GM19455 (cell line): ENCODE measurements around the gene HSD17B8.
"Not testable (repeated sequence)": the region's sequence is repeated elsewhere in the genome, so short reads cannot be mapped to it uniquely, and the experiment has no call there.

ENCODE experiments used
- ATAC-seq: cut with Tn5 transposase; IDR thresholded peaks from one replicate; pipeline ENCODE4 v1.9.1; 2021; ENCODE audit not compliant: unreplicated experiment

Gene HSD17B8

DNA sequence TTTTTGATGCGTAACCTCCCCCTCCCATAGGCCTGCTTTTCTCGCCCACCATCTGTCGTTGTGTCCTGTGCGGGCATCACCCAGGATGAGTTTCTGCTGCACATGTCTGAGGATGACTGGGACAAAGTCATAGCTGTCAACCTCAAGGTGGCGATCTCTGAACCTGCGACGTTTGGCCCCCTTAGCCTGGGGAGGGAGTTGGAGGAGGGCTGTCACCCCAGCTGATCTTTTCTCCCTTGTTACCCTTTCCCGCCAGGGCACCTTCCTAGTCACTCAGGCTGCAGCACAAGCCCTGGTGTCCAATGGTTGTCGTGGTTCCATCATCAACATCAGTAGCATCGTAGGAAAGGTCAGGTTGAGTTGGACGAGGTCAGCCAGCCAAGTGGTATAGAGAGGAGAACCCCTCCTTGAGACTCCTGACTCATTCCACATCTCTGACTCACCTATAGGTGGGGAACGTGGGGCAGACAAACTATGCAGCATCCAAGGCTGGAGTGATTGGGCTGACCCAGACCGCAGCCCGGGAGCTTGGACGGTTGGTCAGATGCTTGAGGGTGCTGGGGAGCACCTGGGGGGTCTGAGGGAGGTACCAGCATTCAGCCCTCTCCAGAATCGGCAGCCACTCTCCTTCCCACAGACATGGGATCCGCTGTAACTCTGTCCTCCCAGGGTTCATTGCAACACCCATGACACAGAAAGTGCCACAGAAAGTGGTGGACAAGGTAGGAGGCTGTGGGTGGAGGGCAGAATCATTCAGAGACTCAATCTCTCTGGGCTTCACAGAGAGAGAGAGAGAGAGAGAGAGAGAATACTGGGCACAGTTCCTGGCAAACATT lies 954 bp downstream of the HSD17B8 start:
- no peak for ATAC-seq

DNA sequence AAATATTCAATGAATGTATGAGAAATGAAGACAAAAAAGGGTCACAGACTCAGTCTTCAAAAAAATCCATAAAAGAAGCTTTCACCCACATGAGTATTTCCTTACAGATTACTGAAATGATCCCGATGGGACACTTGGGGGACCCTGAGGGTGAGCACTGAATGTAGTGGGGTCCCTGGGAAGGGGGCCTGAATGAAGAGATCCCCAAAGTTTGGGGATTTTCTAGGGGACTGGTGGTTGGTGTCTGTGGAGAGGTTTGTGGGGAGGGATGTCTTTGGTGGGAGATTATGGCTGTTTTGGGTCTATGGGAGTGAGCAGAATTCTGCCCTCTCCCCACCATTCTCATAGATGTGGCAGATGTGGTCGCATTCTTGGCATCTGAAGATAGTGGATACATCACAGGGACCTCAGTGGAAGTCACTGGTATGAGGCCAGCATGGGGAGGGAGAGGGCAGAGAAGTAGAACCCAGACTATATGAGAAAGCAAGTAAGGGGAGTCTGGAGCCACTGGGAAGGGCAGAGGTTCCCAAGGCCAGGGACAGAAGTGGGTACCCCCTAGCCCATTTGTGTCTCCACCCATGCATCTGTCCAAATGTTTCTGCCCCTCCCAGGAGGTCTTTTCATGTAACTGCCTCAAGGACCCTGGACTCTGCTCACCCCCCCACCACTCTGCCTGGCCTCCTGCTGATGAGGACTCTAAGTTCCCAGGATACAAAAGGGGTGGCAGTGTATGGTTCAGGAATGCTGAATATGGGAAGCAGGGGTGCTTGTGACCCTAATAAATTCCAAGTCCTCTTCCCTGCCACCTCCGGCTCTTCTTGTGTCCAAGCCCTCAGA lies 1.8 kb downstream of the HSD17B8 start:
- no peak for ATAC-seq

DNA sequence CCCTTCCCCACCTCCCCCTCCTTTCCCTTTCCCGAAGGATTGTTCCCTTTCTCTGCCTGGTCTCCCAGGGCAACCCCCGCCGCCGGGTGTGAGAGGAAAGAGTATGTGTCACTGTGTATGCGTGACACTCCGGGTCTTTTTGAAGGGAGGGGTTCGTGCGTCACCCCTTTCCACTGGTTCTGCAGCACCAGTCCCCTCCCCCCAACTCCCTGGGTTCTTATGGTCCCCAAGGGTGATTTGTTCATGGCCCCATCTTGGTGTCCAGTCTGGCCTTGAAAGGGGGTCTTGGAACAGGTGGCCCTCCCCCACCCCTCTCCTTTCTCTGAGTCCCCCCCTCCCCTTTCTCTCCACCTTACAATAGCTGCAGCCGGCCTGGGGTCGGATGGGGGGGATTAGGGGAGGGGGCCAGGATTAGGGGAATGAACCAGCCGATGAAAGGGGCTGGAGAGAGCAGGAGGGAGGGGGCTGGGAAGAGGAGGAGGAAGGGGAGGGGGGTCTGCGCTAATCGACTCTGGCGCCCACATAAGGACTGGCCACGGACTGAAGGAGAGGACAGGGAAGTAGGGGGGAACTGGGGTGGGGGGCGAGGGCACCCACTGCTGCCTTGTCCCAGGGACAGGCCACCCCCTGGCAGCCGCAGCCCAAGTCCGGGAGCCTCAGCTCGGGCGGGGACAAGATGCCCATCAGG lies 2.6 kb downstream of the HSD17B8 start:
- no peak for ATAC-seq

DNA sequence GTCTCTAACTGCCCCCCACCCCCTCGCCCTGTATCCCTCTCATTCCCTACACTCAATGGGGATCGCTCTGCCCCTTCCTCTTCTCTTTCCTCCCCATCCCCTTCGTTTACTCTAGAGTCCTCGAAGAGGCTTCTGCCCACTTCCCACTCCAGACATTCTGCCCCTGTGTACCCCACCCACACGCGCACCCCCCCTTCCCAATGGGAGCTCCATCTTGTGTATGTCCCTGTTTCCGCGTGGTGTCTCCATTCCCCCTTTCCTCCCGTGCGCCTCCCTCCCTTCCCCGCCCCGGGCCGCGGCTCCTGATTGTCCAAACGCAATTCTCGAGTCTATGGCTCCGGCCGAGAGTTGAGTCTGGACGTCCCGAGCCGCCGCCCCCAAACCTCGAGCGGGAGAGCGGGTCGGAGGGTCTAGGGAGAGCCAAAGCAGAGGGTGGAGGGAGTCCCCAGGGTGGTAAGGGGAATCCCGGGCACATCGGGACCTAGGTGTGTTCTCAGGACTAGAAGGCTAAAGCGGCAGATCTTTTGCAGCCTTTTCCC lies 3.2 kb downstream of the HSD17B8 start:
- no peak for ATAC-seq

DNA sequence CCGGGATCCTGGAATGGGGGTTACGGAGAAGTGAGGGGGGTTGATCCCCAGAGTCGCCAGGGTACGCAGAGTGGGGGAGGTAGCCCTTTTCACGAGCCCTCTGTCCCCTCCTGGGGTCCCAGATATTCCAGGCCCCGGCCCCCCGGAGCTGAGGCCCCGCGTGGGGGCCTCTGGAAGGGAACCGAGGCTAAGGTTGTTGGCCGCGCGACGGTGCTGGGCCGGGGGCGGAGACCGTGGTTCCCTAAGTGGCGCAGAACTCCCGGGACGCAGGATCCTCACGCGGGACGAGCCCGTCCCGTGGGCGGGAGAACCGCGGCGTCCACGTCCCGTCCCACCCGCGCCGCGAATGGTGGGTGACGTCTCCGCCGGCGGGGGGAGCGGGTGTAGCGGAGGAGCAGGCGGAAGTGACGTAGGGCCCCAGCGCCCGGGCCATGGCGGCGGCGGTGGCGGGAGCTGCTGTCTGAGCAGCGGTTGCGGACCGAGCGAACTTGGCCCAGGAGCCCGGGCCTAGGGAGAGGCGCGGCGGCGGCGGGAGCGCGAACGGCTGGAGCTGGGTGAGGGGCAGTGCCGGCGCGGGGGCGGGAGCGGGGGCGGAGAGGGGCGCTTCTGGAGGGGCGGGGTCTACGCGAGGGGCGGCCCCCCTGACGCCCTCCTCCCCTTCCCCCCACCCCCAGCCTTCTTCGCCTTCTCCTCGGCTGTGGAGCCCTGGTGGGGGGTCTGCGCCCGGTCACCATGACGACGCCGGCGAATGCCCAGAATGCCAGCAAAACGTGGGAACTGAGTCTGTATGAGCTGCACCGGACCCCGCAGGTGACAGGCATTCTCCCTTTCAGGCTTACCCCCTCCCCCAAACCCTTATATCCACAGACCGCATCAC lies 3.9 kb downstream of the HSD17B8 start, which contains the start of gene RING1:
Gene RING1, plus strand, starts transcription at position 410 of the 877 bp plus-strand sequence. Its CDS starts 323 bp downstream, at position 733.
- ATAC-seq: no peak

DNA sequence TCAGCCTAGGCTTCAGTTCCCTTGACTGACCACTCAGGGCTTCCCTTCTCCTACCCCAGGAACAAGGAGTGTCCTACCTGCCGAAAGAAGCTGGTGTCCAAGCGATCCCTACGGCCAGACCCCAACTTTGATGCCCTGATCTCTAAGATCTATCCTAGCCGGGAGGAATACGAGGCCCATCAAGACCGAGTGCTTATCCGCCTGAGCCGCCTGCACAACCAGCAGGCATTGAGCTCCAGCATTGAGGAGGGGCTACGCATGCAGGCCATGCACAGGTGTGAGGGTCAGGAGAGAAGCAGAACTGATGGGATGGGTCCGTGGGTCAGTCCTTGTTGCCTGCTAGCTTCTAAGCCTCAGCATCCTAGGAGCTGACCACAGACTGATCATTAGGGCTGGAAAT lies 5.4 kb downstream of the HSD17B8 start:
- ATAC-seq: no peak

DNA sequence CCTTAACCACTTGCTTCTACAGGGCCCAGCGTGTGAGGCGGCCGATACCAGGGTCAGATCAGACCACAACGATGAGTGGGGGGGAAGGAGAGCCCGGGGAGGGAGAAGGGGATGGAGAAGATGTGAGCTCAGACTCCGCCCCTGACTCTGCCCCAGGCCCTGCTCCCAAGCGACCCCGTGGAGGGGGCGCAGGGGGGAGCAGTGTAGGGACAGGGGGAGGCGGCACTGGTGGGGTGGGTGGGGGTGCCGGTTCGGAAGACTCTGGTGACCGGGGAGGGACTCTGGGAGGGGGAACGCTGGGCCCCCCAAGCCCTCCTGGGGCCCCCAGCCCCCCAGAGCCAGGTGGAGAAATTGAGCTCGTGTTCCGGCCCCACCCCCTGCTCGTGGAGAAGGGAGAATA lies 6.7 kb downstream of the HSD17B8 start:
- no peak for ATAC-seq

DNA sequence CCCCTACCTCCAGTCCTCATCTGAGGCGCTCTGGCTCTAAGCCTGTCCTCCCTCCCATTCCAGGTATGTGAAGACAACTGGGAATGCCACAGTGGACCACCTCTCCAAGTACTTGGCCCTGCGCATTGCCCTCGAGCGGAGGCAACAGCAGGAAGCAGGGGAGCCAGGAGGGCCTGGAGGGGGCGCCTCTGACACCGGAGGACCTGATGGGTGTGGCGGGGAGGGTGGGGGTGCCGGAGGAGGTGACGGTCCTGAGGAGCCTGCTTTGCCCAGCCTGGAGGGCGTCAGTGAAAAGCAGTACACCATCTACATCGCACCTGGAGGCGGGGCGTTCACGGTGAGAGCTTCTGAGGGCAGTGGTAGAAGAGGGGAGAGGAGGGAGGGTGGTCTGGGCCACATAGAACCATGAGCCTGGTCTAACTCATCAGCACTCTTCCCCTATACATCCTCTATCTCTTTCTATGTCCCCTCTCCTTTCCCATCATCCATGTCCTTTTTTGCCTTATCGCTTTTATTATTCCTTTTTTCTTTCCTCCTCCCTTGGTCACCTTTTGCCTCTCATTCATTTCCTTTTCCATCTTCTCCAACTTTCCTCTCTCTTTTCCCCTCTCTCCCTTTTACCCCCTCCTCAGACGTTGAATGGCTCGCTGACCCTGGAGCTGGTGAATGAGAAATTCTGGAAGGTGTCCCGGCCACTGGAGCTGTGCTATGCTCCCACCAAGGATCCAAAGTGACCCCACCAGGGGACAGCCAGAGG lies 7.4 kb downstream of the HSD17B8 start:
- no peak for ATAC-seq

DNA sequence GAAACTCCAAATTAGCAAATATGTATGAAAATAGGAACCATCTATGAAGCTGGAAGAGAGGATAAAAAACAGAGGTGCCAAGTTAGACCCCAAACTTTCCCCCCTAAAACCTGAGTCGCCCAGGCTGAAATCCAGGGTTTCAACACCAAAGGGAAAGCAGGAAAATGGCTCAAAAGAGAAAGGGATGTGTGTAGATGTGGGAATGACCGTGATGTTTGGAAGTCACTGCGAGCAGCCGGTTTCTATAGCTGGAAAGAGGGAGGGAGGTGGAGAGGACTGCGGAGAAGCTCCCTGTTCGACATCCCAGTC lies 8.4 kb downstream of the HSD17B8 start:
- ATAC-seq: no peak

DNA sequence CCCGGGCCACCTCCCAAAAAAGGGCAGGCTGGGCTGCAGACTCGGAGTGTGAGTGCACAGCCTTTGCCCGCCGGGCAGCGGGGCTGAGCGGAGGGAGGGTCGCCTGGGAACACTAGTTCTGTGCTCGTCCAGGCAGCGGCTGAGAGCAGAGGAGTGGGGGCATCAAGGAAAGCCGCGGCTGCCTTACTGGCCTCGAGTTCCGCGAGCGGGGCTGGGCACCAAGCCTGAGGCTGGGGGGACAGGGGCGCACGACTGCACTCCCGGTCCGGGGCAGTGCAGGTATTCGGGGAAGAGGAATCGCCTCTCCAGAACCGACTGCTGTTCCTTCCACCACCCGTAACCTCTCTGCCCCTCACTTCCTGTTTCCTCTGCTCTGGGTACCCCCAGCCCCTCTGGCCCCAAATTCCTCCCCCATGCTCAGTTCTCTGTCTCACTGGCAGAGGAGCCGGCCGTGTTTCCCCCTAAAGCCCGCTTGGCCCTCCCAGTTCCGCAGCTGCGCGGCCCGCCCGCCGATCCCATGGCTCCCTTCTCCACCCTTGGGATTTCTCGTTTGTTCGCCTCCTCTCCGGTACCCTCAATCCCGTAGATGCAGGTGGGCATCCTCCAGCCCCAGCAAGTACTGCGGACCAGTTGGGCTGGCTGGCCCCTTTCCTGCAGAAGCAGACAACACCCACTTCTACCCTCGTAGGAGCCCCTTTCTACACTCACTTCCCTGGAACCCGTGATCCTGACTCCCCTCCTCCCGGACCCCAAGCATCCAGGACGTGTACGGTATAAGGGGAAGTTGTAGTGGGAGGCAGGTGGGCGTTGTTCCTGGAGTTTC lies 8.9 kb downstream of the HSD17B8 start:
- no peak for ATAC-seq

DNA sequence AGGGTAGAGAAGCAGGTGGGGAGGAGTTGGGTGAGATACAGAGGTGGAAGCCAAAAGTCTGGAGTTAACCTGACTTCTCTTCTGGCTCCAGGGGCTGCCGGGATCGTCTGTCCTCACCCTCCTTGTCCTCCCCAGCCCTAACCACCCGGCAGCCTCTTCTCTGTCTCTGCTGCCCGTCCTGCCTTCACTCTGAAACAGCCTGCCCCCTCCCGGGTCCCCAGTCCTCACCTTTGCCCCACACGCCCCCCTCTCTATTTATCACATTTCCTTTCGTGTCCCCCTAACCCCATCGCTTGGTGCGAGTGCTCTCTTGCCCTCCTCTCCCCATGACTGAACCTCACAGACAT lies 9.5 kb downstream of the HSD17B8 start:
- no peak for ATAC-seq

DNA sequence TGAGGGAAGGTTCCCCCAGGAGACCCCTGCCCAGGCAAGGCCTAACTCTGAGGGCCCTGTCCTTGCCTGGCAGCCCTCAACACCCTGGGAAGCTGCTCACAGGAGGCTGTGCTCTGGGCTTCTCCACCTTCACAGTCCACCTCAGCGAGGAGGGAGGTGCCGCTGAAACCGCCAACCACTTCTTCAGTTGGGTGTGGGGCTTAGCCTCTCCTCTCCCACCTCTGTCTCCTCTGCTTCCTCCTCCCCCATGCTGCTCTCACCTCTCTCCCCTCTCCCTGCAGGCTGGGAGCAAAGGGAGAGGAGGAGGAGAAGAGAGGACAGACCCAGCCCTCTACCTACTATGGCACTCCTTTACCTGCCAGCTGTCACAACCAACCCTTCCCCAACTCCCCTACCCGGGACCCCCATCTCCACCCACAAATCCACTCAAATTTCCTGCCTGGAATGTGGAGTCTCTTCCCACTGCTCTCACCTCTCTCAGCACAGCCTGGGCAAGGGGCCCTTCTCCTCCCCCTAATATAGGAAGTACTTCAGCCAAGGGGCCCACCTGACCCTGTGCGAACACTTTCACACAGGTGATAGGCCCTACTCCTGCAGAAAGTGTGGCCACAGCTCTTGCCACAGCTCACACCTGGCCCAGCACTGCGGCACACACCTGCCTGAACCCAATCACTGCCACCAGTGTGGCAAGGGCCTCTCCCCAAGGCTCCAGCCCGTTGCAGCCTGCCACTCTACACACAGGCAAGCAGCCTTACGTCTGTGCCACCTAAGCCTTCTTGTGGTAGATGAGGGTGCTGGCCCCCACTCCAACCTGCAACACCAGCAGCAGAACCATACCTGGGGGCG lies 11.0 kb downstream of the HSD17B8 start:
- no peak for ATAC-seq

DNA sequence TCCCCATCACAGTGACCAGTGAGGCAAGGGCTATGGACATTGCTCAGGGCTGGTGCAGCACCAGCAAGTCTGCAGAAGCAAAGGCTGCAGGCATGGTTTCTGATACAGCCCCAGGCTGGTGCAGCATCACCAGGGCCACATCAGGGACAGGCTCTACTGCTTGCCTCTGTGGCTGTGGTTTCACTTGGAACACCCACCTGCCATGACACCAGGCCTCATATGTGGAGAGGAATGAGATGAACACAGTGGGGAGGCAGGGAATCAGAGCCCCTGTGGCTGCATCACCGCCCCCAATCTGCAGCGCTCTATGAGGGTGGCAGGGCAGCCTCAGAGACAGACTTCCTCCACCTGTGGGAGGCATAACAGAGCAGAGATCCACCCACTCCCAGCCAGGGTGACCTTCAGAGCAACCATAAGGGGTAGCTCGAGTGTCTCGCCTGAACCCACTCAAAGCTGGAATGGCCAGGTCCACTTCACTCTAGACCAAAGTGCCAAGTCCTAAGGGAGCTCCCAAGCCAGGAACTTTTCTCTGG lies 11.7 kb downstream of the HSD17B8 start:
- no peak for ATAC-seq

DNA sequence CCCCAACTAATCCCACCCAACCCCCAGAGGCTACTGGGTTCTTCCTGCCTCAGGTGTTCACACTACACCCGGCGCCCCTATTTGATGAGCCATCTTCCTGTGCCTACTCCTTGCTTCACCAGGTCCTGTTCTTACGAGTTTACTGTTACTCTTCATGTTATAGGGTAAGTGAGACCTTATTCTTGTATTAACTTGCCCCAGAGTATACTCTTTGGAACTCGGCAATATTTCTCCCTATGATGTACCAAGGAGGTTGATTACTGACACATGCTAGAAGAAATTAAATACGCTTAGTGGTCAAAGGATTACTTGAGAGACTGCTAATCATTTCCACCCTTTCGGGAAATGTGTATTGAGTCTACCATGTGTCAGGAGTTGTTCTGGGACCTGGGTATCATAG lies 12.8 kb downstream of the HSD17B8 start:
- no peak for ATAC-seq

DNA sequence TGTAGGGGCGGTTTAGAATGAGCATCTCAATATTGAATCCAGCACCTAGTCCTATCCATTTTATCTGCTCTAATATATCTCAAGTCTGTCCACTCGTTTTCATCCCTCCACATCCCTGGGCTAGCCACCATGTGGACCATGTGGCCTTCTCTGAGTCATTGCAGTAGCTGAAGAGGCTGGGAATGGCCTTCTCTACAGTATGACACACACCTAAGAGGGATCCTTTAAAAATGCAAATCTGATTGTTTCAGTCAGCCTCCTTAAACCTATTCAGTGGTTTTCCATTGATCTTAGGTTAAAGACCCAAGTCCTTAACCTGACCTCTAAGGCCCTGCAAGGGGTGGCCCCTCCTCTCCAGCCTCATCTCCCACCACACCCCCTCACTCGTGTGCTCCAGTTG lies 13.2 kb downstream of the HSD17B8 start:
- no peak for ATAC-seq

DNA sequence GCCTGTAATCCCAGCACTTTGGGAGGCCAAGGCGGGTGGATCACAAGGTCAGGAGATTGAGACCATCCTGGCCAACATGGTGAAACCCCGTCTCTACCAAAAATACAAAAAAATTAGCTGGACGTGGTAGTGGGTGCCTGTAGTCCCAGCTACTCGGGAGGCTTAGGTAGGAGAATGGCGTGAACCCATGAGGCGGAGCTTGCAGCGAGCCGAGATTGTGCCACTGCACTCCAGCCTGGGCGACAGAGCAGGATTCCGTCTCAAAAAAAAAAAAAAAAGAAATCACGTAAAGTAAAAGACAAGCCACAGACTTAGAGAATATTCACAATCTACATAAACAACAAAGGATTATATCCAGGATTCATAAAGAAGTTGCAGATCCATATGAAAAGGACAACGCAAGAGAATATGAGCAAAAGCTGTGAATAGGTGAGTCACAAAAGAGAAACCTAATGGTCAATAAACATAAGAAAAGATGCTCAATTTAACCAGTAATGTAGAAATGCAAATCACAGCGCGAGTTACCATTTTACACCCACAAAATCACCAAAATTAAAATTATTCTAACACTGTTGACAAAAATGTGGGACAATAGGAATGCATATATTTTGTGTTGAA lies 22.2 kb downstream of the HSD17B8 start:
- ATAC-seq: not testable (repeated sequence)

DNA sequence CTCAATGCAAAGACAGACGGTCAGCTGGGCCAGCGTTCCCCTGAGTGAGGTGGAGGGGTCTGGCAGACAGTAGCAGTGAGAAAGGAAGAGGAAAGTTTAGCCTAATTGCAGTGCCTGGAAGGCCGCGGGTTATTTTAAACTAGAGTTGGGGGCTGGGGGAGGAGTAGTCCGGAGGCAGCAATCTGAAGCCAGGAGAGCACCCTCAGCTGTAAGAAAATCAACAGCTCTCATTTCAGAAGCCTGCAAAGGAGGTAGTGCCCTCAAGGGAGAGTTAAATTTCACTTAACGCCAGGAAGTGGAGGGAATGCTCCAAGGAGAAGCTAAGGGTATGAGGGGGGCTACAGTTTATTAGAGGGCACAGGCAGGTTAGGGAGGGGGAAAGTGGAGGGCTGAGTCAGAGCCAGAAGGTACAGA lies 30.8 kb downstream of the HSD17B8 start:
- no peak for ATAC-seq
